GM21723 (cell line): Measurements from ENCODE around the gene CSTPP1.
"Not testable (repeated sequence)": the region's sequence is repeated elsewhere in the genome, so short reads cannot be mapped to it uniquely, and the experiment has no call there.

Source experiments
- ATAC-seq: cut with Tn5 transposase; IDR thresholded peaks from one replicate; pipeline ENCODE4 v1.9.1; 2021; ENCODE audit warnings: mild to moderate bottlenecking, moderate library complexity; ENCODE audit not compliant: unreplicated experiment

CSTPP1 gene

GRCh38 chr11:47087801-47088200, 151.2 kb downstream of the CSTPP1 start:
- ATAC-seq: no peak

- no peak for ATAC-seq
Measured at GRCh38 chr11:47093541-47093940, 157.0 kb downstream of the CSTPP1 start.

GRCh38 chr11:47096871-47097270, 160.3 kb downstream of the CSTPP1 start:
- ATAC-seq: not testable (repeated sequence)

- ATAC-seq: not testable (repeated sequence)
Measured at GRCh38 chr11:47098223-47098622, 161.7 kb downstream of the CSTPP1 start.

GRCh38 chr11:47099214-47099917, 162.8 kb downstream of the CSTPP1 start:
- no peak for ATAC-seq

GRCh38 chr11:47099918-47100315, 163.4 kb downstream of the CSTPP1 start:
- no peak for ATAC-seq

GRCh38 chr11:47101406-47101805, 164.8 kb downstream of the CSTPP1 start:
- ATAC-seq: no peak

GRCh38 chr11:47104261-47104950, 167.8 kb downstream of the CSTPP1 start:
- no peak for ATAC-seq

- no peak for ATAC-seq
Measured at GRCh38 chr11:47105541-47105940, 169.0 kb downstream of the CSTPP1 start.

GRCh38 chr11:47105974-47106373, 169.4 kb downstream of the CSTPP1 start:
- no peak for ATAC-seq

- ATAC-seq: no peak
Measured at GRCh38 chr11:47106798-47107411, 170.3 kb downstream of the CSTPP1 start.

GRCh38 chr11:47107744-47108143, 171.2 kb downstream of the CSTPP1 start:
- ATAC-seq: no peak

- no peak for ATAC-seq
Measured at GRCh38 chr11:47108214-47108613, 171.7 kb downstream of the CSTPP1 start.

- no peak for ATAC-seq
Measured at GRCh38 chr11:47109051-47109726, 172.6 kb downstream of the CSTPP1 start.

GRCh38 chr11:47109727-47110246, 173.2 kb downstream of the CSTPP1 start:
- ATAC-seq: no peak

- ATAC-seq: peak; percentile 85
Measured at GRCh38 chr11:47111318-47111804, 174.8 kb downstream of the CSTPP1 start.

- not testable (repeated sequence) for ATAC-seq
Measured at GRCh38 chr11:47112941-47113340, 176.4 kb downstream of the CSTPP1 start.

- not testable (repeated sequence) for ATAC-seq
Measured at GRCh38 chr11:47118958-47119688, 182.6 kb downstream of the CSTPP1 start.

GRCh38 chr11:47121056-47121455, 184.5 kb downstream of the CSTPP1 start:
- no peak for ATAC-seq

- no peak for ATAC-seq
Measured at GRCh38 chr11:47121731-47122130, 185.2 kb downstream of the CSTPP1 start.
